Body of pancreas (tissue), 4 donors: ENCODE measurements around the gene ATRIP.

Experiments
- POLR2A ChIP-seq, 3 donors: fragments of 450-650 bp; IDR thresholded peaks; one replicate each; pipeline ENCODE4 v1.6.1; 2016; ENCODE audit warnings: antibody characterized with exemption in 3 of 3, mild to moderate bottlenecking in 2 of 3
- TF ChIP-seq, protein P1 (sequence below), 7 experiments: fragments of 450-650 bp in 4 of 7; fragments of 200-600 bp in 3 of 7; sonication (generic) in 3 of 7; IDR thresholded peaks; one replicate each; pipeline ENCODE4 v1.5.1; 2016 to 2019; ENCODE audit warnings: antibody characterized with exemption in 7 of 7

DNA sequence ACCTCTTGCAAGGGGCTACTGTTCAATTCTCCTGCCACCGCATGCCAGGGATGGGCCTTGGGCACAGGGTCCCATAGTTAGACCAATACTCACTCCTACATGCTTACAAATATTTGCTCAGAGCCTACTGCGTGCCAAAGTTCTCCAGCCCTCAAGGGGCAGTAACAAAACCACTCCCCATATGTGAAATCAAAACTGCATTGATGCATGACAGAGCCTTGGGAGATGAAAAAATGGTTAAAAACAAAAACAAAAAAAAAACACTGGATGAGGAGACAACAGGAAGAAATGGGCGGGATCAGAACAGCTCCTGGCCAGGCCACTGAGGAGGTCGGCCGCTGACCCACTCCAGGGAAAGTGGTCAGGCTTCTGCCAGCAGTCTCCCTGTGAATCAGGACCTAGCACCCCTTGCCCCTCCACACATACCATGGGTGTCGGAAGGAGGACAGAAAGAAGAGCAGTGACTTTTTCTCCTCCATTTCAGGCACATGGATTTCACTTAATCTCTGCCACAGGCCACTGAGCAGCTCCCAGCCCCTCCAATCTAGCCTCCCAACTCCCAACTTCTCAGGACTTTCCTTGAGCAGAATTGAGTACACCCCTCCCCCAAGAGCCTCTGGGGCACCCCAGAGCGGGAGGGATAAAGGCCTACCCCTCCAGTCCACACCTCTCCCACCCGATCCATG lies 19.4 kb upstream of the ATRIP start:
- TF ChIP-seq, protein P1, sequence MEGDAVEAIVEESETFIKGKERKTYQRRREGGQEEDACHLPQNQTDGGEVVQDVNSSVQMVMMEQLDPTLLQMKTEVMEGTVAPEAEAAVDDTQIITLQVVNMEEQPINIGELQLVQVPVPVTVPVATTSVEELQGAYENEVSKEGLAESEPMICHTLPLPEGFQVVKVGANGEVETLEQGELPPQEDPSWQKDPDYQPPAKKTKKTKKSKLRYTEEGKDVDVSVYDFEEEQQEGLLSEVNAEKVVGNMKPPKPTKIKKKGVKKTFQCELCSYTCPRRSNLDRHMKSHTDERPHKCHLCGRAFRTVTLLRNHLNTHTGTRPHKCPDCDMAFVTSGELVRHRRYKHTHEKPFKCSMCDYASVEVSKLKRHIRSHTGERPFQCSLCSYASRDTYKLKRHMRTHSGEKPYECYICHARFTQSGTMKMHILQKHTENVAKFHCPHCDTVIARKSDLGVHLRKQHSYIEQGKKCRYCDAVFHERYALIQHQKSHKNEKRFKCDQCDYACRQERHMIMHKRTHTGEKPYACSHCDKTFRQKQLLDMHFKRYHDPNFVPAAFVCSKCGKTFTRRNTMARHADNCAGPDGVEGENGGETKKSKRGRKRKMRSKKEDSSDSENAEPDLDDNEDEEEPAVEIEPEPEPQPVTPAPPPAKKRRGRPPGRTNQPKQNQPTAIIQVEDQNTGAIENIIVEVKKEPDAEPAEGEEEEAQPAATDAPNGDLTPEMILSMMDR (IDR thresholded peaks at IDR 0.05), result no peak
- TF ChIP-seq POLR2A (IDR thresholded peaks at IDR 0.05), result no peak
